ENCODE data around the gene ZC3H6. TPM values are rescaled to one million over a fixed set of nuclear protein-coding genes. Genes with fewer than 3 reads are reported as not detected.
"Not testable (repeated sequence)": the region's sequence is repeated elsewhere in the genome, so short reads cannot be mapped to it uniquely, and the experiment has no call there.

ZC3H6 gene
- polyA plus RNA-seq, 1 donor: 4.5 TPM

GRCh38 chr2:112332123-112332696 lies 56.8 kb downstream of the ZC3H6 start:
- no peak for DNase-seq (ENCODE audit: low read depth)

- DNase-seq (ENCODE audit: low read depth): no peak
Measured at GRCh38 chr2:112335600-112335999, 60.2 kb downstream of the ZC3H6 start.

GRCh38 chr2:112339986-112340385 lies 64.6 kb downstream of the ZC3H6 start:
- no peak for DNase-seq (ENCODE audit: low read depth)

GRCh38 chr2:112340475-112341267 lies 65.3 kb downstream of the ZC3H6 start:
- DNase-seq (ENCODE audit: low read depth): no peak

DNA sequence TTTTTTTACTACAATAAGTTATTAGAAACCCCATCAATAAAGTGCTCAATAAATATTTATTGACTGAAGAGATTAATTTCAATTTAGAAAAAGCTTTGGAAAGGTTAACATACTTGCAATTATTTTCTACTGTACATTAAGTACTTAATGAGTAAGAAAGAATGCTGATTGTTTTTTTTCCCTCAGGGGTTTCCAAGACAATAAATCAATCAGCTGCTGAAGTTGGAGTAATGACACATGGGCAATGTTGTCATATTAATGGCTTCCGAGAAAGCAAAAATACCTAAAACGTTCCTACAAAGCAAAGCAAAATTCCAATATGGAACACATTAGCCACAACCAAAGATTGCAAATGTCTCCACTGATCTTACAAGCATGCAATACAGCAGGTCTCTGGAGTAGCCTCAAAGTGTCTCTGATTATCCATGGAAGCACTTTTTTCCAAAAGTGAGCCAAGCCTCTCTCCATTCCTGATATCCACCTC lies 66.7 kb downstream of the ZC3H6 start:
- no peak for DNase-seq (ENCODE audit: low read depth)

- DNase-seq (ENCODE audit: low read depth): peak; percentile 32
Measured at GRCh38 chr2:112343827-112344585, 68.6 kb downstream of the ZC3H6 start.

GRCh38 chr2:112345030-112346027 lies 69.9 kb downstream of the ZC3H6 start:
- no peak for DNase-seq (ENCODE audit: low read depth)

- not testable (repeated sequence) for DNase-seq (ENCODE audit: low read depth)
Measured at GRCh38 chr2:112352292-112352691, 76.9 kb downstream of the ZC3H6 start.

DNA sequence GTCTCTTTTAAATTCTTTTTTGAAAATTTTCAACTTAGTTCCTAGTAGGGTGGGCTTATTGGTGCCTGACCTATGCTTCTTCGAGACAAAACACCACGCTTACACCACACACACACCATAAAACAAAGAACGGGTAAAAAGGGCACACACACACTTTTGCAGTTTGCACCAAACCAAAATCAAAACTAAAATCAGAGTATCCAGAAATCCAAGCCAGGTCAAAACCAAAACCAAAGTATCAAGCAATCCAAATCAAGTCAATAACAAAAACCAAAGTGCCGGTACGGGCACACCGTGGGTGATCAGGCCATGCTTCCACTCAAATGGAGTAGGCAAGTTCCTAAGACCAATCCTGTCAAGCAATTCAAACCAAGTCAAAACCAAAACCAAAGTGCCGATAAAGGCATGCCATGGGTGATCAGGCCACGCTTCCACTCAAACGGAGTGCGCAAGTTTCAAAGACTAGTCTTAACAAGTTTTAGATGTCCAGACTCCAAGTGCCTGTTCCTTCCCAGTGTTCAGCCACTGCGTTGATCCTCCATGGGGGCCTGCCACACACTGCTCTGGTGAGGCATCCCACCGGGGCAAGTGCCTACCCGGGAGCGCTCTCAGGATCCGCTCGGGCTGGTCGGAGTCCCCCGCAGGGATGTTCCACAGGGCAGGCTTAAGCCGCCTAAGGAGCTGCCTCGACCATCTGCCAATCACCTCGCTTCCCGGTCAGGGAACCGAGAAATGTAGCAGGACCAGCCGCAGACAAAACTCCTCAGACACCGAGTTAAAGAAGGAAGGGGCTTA lies 77.6 kb downstream of the ZC3H6 start:
- DNase-seq (ENCODE audit: low read depth): not testable (repeated sequence)

DNA sequence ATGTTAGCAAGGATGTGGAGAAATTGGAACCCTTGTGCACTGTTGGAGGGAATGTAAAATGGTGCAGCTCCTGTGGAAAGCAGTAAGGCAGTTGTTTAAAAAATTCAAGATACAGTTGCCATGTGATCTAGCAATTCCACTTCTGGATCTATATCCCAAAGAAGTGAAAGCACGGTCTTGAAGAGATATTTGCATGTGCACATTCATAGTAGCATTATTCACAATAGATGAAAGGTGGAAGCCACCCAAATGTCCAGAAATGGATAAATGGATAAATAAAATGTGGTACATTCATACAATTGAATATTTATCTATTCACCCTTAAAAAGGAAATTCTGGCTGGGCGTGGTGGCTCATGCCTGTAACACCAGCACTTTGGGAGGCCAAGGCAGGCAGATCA lies 78.9 kb downstream of the ZC3H6 start:
- DNase-seq (ENCODE audit: low read depth): not testable (repeated sequence)

DNA sequence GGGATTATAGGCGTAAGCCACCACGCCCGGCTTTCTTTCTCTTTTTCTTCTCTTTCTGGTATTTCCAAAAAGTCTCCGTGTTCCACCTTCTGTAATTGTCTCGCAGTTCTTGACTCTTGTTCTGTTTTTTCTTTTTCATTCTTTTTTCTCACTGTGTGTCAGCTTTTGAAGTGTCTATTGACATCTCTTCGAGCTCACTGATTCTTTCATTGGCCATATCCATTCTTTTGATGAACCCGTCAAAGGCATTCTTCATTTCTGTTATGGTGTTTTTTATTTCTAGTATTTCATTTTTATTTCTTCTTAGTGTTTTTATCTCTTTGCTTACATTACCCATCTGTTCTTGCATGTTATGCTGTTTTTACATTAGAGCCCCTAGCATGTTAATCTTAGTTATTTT lies 84.7 kb downstream of the ZC3H6 start:
- DNase-seq (ENCODE audit: low read depth): not testable (repeated sequence)

Other genes with a start within 250 kb of the ZC3H6 start
- gene TMEM87B, start 220.3 kb upstream of the ZC3H6 start, polyA plus RNA-seq (ENCODE audit: insufficient read length): 11.8 TPM
- gene FBLN7, start 137.2 kb upstream of the ZC3H6 start, polyA plus RNA-seq (ENCODE audit: insufficient read length): 9.2 TPM
- 14.6 TPM for gene ZC3H8, start 20.6 kb upstream of the ZC3H6 start, polyA plus RNA-seq (ENCODE audit: insufficient read length)
- 2.3 TPM for gene RGPD8, start 158.0 kb downstream of the ZC3H6 start, polyA plus RNA-seq (ENCODE audit: insufficient read length)
- gene TTL, start 206.6 kb downstream of the ZC3H6 start, polyA plus RNA-seq (ENCODE audit: insufficient read length): 37.8 TPM

Data from forelimb muscle (tissue), 1 donor.